Cardiac fibroblast (primary cell): ENCODE results near the gene PAH.

Source experiments
- DNase-seq, 2 donors: peaks; one replicate each; pipeline versions ENCODE4 v3.0.0 to v3.0.0-alpha.2; 2010; ENCODE audit warnings: low read depth in 2 of 2
- H3K4me3 ChIP-seq, 2 donors: replicated peaks in 1 of 2; 1 replicate in 1 of 2; 2 replicates in 1 of 2; pipeline ENCODE4 v1.5.1; 2011; ENCODE audit warnings: low read depth in 2 of 2, low read length in 2 of 2, mild to moderate bottlenecking in 2 of 2, moderate library complexity in 1 of 2
- CTCF ChIP-seq: IDR thresholded peaks from one replicate; pipeline ENCODE4 v1.5.1; 2011; ENCODE audit warnings: low read depth, mild to moderate bottlenecking, low read length, inconsistent platforms

PAH gene

DNA sequence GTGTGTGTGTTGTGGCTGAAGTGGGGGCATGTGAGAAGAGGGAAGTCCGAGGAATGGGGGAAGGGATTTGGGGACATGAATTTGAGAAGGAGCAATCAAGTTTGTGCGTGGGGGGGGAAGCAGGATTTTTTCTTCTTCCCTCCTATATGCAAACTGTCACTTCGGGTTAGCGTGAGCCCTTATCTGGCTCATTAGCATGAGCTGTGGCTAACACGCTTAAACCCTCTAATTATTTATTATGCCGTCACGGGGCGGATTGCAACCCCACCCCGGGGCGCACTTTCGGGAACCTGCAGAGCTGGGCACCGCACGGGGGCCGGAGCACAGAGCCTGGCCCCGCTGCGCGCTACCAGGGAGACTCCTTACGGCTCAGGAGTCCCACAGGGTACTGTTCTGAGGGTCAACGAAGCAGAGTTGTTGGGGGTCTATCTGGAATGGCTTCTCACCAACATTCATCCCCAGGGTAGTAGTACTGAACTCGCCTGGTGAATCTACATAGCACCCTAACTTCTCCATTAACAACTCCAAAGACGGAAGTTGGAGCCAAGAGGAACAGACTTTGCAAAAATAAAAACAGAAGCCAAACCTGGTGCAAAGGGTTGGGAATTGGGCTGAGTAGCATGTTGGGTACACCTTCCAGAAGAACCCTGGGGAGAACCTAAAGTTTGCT lies 34.0 kb upstream of the PAH start:
- no peak overlapping the region for H3K4me3 ChIP-seq
- no peak for DNase-seq
- no peak for TF ChIP-seq CTCF

GRCh38 chr12:102950107-102950949 lies 33.3 kb upstream of the PAH start:
- no peak for DNase-seq
- no peak overlapping the region for H3K4me3 ChIP-seq
- no peak for TF ChIP-seq CTCF

DNA sequence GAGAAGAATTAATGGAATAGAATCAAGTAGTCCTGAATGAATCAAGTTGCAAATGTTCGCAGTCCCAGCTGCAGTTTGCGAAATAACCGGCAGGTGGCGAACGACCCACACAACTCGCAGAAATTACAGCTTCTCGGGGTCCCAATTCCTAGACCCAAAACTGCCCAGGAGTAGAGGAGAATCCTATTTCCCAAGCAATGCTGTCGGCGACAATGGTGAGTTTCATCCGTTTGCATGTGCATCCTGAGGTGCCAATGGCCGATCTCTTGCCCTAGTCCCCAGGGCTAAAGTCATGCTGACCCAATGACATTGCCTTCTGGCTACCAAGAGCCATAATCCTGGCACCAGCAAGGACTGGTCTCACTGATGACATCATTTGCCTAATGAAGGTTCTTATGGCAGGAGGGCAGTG lies 31.9 kb upstream of the PAH start:
- DNase-seq = peak; percentile 53 to 55
- no peak overlapping the region for H3K4me3 ChIP-seq
- TF ChIP-seq CTCF = peak; percentile 77

- DNase-seq = no peak
Observed at GRCh38 chr12:102946042-102946441, 29.0 kb upstream of the PAH start.

GRCh38 chr12:102939670-102940222 lies 22.7 kb upstream of the PAH start:
- no peak for DNase-seq
- no peak for TF ChIP-seq CTCF
- H3K4me3 ChIP-seq = no peak overlapping the region

More at GRCh38 chr12:102946042-102946441, 29.0 kb upstream of the PAH start:
- no peak for TF ChIP-seq CTCF
- no peak overlapping the region for H3K4me3 ChIP-seq

DNA sequence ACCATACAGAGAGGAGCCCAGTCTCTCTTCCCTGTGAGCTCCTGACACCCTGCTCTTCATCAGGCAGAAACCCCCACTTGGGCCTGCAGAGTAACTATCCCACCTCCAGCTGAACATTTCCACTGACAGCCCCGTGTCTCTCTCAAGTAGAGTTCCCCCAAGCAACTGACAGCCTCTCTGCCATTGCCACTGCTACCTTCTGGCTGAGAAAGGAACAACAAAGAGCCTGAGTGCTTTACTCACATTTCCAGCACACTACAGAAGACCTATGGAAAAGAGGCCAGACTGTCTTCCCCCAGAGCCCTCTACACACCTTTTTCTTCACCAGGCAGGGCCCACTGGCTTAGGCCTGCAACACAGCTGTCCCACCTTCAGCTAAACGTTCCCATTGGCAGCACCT lies 22.0 kb upstream of the PAH start:
- H3K4me3 ChIP-seq = no peak overlapping the region
- no peak for TF ChIP-seq CTCF
- DNase-seq = no peak
